Daoy (cell line): Measurements from ENCODE around the gene LMNA. TPM values are rescaled to one million over a fixed set of nuclear protein-coding genes. Genes with fewer than 3 reads are reported as not detected.
A peak's percentile ranks its signal among the peaks of the same experiment; 100 is the strongest.
"Not testable (repeated sequence)": the region's sequence is repeated elsewhere in the genome, so short reads cannot be mapped to it uniquely, and the experiment has no call there.

ENCODE experiments used
- DNase-seq: peaks from one replicate; pipeline ENCODE4 v3.0.0-alpha.2; 2015; ENCODE audit warnings: low read depth
- total RNA-seq: library from RNA; depleted of rRNA; stranded (reverse); fragments of >200 nt; shearing (Covaris generic); gene quantifications from 2 replicates; pipeline ENCODE4 v1.2.3, GENCODE V29; 2014

LMNA gene
- total RNA-seq, 1 experiment from 2014 or later: 708 TPM

DNA sequence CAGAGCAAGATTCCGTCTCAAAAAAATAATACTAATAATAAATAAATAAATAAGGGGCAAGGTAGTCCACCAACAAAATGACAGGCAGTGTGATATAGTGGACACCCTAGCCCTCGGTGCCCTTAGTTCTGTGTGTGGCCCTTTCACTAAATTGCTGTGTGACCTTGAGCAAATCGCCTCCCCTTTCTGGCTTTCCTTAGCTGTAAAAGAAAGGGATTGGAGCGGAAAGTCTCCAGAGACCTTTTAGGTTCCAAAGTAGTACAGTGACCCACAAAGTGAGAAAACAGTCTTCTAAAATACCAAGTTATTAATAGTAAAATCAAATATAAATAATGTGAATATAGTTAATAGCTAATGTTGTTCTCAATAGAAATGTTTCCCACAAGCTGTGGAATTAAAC lies 7.6 kb downstream of the LMNA start:
- no peak for DNase-seq

DNA sequence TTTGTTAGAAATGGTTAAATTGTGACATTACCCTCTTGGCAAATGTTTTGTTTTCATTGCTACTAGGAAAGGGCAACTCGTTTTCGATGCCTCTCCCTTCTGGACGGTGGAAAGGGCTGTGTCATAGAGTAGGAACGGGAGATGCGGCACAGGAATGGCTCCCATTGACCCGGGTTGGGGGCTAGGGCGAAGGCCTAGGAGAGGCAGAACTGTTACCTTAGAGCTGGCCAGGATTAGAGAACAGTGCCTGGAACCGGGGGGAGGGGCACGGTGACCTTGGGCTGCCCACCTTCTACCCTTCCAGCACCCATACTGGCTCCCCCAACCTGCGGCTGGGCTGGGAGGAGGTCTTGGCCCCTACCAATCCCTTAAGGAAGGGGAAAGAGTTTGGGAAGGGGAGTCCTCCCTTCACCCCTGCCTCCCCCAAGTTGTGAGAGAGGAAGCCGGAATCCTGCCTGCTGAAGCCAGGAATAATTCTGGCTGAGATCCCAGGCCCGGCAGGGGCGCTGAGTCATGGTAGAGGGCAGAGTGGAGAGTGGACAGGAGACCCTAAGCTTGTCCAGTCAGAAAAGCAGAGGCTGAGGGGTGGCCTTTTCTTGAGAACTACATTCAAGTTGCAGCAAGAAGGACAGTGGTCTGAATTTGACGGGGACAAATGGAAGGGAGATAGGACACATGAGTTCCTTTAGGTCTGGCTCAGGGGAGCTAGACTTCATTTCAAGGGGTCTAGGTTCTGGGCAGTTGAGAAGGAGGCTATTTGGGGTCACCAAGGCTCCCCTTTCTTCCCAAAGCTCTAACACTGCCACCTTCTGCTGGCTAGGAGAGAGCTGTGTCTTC lies 8.2 kb downstream of the LMNA start:
- DNase-seq: peak; percentile 84

DNA sequence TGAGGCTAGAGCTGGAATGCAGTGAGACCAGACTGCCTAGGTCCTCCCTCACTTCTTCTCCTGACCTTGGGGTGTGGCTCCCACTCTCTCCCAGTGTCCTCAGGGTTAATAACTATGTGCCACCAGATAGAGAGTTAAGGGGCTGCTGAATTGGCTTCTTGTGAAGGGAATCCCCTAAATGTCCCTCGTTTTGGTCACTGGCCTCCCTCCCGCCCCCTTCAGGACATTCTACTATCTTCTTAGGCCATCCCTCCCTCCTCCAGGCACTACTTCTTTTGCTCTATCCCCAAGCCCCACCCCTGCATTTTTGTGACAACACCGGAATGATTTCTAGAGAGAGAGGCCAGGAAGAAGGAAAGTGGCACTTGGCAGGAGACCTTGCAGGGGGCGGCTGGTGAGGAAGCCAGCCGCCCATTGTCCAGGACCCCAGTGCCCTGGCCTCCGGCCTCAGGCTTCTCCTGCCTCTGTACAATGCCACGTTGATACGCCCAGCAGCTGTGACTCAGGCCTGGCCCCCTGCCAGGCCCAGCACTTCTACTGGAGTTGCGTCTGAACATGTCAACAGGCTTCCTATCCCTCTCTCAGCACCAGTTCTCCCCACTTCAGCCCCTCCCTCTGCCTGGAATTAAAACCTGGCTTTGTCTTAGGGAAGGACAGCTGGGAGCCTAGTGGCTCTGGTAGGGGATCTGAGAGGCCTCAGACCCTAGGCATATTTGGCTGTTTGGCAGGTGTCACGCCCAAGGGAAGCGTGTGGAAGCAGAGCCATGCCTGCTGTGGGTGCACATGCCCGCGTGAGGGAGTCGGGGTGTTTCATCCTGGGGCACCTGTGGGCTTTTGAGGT lies 9.1 kb downstream of the LMNA start:
- DNase-seq: peak; percentile 96

DNA sequence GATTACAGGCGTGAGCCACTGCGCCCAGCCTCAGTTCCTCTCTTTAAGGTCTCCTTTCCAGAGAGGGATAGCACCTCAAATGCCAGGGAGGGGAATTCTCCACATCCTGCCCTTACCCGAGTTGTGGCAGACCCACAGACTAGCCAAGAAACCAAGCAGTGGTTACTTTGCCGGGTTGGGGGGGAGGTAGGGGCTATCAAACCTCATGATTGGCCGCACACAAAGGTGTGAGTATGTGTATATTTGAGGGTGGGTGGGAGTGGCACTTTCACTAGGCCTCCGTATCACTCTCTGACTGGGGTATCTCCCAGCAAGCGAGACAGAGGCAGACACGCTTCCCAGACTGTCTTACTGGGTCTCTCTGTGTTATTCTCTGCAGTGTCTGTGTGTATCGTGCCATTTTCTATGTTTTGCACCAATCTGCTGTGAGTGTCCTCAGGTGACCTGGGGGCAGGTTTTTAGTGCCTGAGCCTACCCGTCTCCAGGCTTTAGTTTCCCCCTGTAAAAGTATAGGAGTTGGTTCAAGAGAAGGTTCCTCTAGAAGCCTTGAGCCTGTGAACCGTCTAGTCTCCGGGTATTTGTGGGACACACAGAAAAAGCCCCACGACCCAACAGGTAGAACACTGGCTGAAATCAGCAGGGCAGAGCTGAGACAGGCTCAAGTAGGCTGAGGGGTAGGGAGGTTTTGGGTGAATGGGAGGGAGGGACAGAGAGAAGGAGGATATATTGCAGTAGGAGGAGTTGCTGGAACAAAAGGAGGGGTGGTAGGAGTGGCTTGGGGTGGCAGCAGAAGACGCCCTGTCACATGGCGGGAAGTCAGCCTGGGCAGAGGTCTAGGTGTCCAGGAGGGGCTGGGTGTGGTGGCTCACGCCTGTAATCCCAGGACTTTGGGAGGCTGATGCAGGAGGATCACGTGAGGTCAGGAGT lies 10.3 kb downstream of the LMNA start:
- peak; percentile 70 for DNase-seq

DNA sequence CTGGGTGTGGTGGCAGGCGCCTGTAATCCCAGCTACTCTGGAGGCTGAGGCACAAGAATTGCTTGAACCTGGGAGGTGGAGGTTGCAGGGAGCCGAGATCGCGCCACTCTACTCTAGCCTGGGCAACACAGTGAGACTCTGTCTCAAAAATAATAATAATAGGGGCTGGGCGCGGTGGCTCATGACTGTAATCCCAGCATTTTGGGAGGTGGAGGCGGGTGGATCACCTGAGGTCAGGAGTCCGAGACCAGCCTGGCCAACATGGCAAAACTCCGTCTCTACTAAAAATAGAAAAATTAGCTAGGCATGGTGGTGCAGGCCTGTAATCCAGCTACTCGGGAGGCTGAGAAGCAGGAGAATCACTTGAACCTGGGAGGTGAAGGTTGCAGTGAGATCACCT lies 11.0 kb downstream of the LMNA start:
- not testable (repeated sequence) for DNase-seq

DNA sequence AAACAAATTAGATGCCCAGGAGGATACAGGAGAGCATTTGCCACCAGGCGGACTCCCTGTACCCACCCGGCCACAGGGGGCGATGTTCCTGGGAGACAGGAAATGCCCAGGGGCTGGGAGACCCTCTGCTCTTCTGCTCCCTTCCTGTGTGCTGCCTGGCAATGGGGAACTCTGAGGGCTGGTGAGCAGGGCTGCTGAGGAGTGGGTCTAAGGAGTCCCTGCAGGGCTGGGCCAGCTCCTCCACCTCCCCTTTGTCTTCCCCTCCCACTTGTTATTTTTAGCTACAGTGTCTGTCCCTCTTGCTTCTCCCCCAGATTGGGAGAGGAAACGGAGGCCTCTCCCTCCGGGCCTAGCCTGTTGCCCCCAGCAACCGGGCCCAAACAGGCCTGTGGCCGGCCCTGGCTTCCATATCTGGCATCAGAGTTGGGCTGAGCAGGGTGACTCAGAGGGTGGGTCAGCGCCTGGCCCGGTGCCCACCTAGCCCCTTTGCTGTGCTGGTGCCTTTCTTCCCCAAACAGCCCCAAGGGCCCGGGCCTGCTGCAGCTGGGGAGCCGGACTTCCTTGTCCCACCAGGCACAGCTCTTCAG lies 11.6 kb downstream of the LMNA start:
- DNase-seq: peak; percentile 99

DNA sequence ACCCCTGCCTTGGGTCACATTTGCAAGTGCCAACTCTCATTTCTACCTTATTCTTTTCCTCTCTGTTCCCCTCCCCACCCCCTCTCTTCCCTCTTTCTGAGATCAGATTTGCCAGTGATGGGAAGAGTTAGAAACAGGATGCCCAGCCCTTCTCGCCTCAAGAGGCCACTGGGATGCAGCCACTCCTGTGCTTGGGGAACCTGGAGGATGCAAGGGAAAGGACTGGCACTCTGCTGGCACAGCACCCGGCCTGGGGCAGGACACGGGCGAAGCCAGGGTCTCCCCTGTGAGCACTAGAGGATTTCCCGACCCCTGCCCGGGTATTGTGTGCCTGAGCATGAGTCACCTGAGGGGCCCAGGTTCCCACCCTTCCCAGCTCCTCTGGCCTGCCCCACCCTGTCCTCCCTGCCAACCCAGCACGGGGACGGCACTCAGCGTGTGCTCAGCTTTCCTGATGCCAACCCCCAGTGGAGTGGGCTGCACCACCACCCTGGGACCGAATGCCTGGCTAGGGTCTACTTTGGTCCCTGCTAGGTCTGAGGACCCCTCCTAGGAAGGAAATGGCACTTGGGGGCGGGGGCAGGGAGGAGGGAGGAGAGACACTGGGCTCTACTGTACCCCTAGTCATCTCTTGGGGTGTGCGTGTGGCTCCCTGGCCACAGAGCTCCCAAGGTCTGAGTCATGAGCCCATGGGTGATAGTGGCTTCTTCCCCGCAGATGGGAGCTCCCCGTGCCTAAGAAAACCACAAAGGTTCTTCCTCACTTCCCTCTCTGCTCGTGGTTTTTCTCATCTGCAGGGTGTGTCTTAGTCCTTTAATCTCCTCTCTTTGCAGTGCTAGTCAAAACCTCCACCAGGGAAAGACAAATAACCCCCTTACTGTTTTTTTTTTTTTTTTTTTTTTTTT lies 12.4 kb downstream of the LMNA start:
- peak; percentile 97 for DNase-seq

DNA sequence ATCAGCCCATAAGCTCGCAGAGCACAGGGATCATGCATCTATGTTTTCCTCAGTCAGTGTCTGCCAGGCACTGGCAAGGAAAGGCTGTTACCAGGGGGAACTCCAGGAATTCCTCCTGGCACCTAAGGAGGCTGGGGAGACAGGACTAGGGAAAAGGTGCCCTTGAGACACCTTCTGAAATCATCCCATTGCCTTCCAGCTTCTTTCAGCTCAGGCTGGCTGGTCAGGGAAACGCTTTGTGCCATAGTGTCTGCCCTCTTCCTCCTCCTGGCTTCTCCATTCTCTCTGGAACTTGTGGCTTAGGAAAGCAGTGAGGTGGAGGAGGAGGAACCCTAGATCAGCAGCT lies 13.8 kb downstream of the LMNA start:
- no peak for DNase-seq

DNA sequence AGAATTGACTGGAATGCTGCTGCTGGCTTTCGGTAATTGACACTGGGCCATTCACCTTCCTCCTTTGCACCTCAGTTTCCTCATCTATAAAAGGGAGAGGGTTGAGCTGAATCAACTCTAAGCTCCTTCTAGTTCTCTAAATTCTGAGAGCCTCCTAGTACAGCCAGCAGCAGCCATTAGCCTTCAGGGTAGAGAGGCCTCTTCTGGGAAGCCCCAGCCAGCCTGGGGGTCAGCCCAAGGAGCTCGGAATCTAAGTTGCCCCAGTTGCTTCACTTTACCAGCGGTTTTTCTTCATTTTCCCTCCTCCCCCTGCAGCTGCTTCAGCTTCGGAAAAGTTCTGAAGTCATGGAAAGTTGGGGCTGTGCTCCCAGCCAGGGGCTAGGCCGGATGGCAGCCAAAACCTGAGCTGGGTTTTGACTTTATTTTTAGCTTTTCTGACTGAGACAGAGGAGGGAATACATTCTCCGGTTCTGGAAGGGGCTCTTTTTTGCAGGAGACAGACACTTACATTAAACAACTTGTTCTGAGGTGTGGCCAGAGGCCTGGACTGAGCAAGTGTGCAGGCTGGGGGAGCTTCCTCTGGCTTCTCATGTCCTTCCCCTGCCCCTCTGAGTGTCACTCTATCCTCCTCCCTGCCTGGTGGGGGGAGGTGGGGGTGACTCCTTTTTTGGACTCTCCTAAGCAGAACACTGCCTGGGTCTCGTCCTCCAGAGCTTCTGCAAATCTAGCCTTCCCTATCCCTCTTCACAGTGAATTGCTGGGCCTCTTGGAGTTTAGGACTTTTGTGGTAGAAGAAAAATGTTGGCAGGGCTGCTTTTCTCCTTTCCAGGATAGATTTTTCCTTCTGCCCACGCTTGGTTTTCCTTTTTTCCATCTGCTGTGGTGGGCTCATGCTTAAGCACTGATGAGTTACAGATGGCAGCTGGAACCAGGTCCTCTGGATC lies 14.4 kb downstream of the LMNA start:
- DNase-seq: no peak

DNA sequence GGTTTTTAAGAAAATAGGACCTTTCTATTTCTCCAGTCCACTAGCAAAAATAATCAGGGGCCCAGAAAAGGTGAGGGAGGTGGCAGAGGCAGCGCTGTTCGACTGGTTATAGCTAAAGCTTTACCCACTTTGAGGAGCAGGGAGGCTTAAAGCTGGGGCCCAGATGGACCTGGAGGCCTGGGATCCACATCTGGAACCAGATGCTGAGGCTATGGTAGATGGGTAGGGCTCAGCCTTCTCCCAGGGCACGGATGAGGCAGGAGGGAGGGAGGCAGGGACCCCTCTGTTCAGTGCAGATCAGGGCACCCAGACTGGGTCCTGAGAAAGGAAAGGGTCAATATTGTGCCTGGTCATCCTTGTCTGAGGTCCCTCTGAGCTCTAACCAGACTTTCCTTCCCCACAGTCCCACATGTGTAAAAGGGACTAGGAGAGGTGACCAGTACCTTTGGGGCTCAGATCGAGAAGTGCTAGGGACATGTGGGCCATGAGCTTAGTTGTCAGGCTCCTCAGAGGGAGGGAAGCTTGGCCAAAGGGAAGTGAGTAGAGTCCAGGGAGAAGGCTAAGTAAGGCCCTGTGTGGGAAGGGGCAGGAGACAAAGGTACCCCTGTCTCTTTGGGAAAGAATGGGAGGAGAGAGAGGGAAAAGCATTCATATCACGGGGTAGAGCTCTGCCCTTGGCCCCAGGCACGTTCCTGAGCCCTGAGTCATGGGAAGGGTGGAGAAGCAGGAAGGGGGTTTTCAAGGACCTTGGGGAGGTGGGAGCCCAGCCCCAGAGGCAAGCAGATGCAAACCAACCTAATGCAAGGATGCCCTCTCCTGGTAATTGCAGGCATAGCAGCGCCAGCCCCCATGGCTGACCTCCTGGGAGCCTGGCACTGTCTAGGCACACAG lies 15.4 kb downstream of the LMNA start:
- peak; percentile 99 for DNase-seq

DNA sequence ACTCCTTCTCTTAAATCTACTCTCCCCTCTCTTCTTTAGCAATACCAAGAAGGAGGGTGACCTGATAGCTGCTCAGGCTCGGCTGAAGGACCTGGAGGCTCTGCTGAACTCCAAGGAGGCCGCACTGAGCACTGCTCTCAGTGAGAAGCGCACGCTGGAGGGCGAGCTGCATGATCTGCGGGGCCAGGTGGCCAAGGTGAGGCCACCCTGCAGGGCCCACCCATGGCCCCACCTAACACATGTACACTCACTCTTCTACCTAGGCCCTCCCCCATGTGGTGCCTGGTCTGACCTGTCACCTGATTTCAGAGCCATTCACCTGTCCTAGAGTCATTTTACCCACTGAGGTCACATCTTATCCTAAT lies 16.0 kb downstream of the LMNA start:
- DNase-seq: no peak

DNA sequence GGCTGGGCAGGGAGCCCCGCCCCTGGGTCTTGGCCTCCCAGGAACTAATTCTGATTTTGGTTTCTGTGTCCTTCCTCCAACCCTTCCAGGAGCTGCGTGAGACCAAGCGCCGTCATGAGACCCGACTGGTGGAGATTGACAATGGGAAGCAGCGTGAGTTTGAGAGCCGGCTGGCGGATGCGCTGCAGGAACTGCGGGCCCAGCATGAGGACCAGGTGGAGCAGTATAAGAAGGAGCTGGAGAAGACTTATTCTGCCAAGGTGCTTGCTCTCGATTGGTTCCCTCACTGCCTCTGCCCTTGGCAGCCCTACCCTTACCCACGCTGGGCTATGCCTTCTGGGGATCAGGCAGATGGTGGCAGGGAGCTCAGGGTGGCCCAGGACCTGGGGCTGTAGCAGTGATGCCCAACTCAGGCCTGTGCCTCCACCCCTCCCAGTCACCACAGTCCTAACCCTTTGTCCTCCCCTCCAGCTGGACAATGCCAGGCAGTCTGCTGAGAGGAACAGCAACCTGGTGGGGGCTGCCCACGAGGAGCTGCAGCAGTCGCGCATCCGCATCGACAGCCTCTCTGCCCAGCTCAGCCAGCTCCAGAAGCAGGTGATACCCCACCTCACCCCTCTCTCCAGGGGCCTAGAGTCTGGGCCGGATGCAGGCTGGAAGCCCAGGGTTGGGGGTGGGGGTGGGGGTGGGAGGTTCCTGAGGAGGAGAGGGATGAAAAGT lies 20.4 kb downstream of the LMNA start:
- DNase-seq: no peak

DNA sequence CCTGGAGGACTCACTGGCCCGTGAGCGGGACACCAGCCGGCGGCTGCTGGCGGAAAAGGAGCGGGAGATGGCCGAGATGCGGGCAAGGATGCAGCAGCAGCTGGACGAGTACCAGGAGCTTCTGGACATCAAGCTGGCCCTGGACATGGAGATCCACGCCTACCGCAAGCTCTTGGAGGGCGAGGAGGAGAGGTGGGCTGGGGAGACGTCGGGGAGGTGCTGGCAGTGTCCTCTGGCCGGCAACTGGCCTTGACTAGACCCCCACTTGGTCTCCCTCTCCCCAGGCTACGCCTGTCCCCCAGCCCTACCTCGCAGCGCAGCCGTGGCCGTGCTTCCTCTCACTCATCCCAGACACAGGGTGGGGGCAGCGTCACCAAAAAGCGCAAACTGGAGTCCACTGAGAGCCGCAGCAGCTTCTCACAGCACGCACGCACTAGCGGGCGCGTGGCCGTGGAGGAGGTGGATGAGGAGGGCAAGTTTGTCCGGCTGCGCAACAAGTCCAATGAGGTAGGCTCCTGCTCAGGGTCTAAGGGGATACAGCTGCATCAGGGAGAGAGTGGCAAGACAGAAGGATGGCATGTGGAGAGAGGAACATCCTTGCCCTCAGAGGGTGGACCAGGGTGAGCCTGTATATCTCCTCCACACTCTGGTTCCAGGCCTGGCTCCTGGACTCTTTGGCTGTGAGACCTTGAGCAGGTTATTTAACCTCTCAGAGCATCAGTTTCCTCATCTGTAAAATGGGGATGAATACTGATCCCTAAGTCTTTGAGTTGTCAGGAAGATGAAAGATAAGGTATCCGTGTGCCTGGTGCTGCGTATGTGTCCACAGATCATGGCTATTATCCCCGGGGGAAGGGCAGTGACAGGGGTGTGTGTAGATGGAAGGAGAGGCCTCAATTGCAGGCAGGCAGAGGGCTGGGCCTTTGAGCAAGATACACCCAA lies 21.7 kb downstream of the LMNA start:
- DNase-seq: no peak

DNA sequence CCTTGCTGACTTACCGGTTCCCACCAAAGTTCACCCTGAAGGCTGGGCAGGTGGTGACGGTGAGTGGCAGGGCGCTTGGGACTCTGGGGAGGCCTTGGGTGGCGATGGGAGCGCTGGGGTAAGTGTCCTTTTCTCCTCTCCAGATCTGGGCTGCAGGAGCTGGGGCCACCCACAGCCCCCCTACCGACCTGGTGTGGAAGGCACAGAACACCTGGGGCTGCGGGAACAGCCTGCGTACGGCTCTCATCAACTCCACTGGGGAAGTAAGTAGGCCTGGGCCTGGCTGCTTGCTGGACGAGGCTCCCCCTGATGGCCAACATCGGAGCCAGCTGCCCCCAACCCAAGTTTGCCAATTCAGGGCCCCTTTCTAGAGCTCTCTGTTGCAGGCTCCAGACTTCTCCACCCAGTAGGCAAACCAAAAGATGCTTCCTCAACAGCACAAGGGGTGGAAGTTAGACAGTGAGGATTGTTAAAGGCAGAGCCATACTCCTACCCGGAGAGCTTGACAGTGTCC lies 22.5 kb downstream of the LMNA start:
- no peak for DNase-seq

DNA sequence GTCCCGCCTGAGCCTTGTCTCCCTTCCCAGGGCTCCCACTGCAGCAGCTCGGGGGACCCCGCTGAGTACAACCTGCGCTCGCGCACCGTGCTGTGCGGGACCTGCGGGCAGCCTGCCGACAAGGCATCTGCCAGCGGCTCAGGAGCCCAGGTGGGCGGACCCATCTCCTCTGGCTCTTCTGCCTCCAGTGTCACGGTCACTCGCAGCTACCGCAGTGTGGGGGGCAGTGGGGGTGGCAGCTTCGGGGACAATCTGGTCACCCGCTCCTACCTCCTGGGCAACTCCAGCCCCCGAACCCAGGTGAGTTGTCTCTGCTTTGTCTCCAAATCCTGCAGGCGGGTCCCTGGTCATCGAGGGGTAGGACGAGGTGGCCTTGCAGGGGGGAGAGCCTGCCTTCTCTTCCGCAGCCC lies 24.0 kb downstream of the LMNA start:
- DNase-seq: no peak
